GM21390 (cell line): Measurements from ENCODE around the gene COG1.
"Not testable (repeated sequence)": the region's sequence is repeated elsewhere in the genome, so short reads cannot be mapped to it uniquely, and the experiment has no call there.

Experiments used
- ATAC-seq: cut with Tn5 transposase; IDR thresholded peaks from one replicate; pipeline ENCODE4 v1.9.1; 2021; ENCODE audit not compliant: unreplicated experiment

COG1 gene, protein sequence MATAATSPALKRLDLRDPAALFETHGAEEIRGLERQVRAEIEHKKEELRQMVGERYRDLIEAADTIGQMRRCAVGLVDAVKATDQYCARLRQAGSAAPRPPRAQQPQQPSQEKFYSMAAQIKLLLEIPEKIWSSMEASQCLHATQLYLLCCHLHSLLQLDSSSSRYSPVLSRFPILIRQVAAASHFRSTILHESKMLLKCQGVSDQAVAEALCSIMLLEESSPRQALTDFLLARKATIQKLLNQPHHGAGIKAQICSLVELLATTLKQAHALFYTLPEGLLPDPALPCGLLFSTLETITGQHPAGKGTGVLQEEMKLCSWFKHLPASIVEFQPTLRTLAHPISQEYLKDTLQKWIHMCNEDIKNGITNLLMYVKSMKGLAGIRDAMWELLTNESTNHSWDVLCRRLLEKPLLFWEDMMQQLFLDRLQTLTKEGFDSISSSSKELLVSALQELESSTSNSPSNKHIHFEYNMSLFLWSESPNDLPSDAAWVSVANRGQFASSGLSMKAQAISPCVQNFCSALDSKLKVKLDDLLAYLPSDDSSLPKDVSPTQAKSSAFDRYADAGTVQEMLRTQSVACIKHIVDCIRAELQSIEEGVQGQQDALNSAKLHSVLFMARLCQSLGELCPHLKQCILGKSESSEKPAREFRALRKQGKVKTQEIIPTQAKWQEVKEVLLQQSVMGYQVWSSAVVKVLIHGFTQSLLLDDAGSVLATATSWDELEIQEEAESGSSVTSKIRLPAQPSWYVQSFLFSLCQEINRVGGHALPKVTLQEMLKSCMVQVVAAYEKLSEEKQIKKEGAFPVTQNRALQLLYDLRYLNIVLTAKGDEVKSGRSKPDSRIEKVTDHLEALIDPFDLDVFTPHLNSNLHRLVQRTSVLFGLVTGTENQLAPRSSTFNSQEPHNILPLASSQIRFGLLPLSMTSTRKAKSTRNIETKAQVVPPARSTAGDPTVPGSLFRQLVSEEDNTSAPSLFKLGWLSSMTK

DNA sequence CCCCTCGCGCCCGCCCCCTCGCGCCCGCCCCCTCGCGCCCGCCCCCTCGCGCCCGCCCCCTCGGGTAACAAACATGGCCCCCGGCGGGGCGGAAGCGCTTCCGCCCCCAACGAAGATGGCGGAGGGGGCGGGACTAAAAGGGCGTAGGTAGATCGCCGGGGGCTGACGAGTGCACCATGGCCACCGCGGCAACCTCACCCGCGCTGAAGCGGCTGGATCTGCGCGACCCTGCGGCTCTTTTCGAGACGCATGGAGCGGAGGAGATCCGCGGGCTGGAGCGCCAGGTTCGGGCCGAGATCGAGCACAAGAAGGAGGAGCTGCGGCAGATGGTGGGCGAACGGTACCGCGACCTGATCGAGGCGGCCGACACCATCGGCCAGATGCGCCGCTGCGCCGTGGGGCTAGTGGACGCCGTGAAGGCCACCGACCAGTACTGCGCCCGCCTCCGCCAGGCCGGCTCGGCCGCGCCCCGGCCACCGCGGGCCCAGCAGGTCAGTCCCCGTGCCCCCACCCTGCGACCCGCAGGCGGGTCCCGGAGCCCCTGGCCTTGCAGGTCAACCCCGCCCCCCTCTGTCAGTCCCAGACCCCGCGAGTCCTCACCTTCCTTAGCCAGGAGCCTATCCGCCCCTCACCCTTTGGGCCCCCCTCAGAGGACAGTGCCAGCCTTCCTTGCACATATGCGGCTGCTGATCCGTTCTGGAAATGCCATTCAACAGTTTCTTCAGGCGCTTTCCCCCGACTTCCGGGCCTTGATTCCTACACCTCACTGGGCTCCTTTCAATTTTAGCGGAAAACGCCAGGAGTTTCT lies at the start of gene COG1:
COG1 (plus strand) TSS at position 162 of the 808 bp plus-strand sequence; CDS start at position 177, 15 bp downstream.
- peak; percentile 70 for ATAC-seq

DNA sequence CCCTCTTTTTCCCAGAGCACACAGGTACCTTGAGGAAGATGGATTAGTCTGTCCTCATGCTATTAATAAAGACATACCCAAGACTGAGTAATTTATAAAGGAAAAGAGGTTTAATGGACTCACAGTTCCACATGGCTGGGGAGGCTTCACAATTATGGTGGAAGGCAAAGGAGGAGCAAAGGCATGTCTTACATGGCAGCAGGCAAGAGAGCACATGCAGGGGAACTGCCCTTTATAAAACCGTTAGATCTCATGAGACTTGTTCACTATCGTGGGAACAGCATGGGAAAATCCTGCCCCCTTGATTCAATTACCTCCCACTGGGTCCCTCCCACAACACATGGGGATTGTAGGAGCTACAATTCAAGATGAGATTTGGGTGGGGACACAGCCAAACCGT lies 48.6 kb upstream of the COG1 start:
- ATAC-seq = not testable (repeated sequence)

DNA sequence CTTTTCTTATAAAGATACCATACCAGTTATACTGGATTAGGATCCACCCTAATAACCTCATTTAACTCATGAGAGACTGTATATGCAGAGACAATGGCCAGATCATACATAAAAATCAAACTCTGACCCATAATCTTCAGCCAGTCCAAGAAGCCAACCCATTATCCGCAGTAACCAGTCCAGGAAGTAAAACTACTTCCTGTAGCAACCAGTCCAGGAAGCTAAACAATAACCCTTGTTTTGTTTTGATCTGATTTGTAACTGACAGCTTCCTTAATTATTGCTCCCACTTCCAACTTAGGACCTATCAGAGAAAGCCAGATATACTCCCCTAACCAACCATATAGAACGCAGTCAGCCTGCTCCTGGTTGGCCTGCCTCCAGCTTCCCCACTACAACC lies 47.2 kb upstream of the COG1 start:
- no peak for ATAC-seq

DNA sequence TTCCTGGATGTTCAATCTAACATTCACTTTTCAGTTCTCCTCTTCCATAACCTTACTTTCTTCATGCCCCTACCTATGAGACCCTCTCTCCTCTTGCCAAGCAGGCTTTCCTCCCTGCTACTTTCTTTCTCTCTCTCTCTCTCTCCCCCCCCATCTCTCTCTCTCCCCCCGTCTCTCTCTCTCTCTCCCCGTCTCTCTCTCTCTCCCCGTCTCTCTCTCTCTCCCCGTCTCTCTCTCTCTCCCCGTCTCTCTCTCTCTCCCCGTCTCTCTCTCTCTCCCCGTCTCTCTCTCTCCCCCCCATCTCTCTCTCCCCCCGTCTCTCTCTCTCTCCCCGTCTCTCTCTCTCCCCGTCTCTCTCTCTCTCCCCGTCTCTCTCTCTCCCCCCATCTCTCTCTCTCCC lies 45.1 kb upstream of the COG1 start:
- not testable (repeated sequence) for ATAC-seq

DNA sequence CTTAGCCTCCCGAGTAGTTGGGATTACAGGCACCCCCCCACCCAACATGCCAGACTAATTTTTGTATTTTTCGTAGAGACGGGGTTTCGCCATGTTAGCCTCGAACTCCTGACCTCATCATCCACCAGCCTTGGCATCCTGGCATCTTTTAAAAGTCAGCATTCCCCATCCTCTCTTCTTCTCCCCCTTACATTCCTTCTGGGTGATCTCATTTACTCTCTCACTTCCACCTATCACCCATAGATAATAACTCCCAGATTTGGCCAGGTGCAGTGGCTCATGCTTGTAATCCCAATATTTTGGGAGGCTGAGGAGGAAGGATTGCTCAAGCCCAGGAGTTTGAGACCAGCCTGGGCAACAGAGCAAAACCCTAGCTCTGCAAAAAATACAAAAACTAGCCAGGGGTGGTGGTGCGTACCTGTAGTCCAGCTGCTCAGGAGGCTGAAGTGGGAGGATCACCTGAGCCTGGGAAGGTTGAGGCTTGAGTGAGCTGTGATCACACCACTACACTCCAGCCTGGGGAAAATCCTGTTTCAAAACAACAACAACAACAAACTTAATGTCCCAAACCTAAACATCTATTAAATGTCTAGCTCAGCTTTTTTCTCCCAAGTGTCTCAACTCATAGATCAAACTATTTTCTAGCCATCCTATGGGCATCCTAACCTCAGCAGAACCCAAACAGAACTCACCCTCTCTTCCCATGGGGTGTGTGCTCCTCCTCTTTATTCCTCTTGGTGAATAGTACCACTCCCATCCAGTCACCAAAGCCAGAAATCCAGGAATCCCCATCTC lies 44.1 kb upstream of the COG1 start:
- ATAC-seq = no peak

DNA sequence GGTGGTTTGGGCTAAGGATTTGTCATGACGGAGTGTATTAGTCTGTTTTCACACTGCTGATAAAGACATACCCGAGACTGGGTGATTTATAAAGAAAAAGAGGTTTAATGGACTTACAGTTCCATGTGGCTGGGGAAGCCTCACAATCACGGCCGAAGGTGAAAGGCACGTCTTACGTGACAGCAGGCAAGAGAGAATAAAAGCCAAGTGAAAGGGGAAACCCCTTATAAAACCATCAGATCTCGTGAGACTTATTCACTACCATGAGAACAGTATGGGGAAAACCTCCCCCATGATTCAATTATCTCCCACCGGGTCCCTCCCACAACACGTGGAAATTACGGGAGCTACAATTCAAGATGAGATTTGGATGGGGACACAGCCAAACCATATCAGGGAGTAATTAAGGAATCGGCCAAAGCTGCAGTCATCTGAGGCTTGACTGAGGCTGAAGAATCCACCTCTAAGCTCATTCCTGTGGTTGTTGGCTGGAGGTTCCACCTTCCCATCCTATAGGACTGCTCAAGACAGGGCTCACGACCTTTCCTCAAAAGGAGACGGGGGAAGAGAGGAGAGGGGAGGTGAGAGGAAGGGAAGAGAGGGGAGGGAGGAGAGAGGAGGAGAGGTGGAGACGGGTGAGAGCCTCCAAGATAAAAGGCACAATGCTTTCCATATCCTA lies 42.1 kb upstream of the COG1 start:
- not testable (repeated sequence) for ATAC-seq

DNA sequence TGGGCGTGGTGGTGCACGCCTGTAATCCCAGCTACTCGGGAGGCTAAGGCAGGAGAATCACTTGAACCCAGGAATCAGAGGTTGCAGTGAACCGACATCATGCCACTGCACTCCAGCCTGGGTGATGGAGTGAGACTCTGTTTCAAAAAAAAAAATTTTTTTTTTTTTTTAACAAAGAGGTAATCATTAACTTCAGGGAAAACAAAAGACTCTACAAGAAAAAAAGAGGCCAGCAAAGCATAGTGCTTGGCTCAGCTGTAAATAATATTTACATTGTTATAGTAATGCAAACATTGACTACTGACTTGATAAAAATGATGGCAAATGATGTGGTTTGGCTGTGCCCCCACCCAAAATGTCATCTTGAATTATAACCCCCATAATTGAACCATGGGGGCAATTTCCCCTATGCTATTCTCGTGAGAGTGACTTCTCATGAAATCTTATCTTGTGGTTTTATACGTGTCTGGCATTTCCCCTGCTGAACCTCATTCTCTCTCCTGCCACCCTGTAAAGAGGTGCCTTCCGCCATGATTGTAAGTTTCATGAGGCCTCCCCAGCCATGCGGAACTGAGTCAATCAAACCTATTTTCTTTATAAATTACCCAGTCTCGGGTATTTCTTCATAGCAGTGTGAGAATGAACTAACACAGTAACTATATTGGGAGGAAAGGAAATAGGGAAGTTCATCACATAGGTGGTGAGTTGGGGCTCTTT lies 40.8 kb upstream of the COG1 start:
- ATAC-seq = no peak

DNA sequence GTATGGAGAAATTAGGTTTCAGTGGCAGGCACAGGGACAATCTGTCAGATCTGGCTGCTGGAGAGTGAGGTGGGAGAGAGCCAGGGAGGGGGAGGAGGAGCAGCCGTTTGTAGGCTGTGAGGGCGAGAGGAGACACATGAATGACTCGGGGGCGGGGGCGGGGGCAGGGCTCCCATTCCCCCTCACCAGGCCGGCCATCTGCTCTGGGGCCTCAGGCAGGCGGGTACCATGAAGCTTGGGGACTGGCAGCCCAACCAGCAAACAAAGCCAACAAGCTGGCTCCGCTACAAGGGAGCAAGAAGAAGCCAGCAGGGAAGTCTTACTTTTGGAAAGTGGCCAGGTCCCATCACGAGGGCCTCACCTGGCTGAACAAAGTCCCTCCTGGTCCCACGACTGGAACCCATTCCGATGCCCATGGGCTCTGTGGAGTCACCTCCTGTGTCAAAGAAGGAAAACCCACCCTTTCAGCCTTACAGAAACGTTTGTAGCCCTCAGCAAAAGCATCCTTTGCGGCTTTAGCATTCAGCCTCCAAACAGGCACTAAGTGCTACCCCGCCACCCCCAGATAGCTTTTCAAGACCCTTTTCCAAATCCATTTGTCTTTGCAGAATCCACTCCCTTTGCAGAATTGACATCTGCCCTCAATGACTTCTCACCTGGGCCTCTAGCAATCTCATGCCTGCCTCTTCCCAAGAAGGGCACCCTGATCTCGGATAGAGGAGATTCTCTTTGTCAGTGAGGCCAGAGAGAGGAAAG lies 37.3 kb upstream of the COG1 start:
- ATAC-seq = no peak

DNA sequence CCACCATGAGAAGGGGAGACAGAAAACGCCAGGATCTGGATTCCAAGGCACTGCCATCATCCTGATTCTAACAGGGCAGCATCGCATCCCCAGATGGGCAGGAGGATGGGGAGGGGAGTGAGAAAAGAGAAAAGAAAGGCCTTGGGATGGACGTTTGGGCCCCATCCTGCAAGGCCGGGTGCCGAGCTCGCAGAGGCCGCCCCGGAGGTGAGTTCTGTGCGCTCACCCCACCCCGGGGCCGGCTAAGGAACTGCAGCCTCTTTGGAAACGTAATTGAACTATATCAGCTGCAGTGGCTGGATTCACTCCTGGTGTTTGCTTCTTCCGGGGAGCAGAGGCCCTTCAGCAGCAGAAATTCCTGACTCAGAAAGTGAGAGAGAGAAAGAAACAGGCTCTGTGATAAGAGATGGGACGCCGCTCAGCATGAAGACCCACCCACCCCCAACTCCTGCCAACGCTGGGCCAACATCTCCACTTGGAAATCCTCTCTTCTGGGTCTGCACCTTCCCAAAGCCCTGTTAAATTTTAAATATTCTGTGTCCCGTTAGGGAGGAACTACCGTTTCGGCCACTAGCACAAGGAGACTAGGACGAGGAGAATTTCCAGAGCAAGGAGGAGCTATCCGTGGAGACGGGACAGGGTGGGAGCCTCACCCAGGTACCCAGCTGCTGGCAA lies 36.6 kb upstream of the COG1 start:
- ATAC-seq = peak; percentile 74

DNA sequence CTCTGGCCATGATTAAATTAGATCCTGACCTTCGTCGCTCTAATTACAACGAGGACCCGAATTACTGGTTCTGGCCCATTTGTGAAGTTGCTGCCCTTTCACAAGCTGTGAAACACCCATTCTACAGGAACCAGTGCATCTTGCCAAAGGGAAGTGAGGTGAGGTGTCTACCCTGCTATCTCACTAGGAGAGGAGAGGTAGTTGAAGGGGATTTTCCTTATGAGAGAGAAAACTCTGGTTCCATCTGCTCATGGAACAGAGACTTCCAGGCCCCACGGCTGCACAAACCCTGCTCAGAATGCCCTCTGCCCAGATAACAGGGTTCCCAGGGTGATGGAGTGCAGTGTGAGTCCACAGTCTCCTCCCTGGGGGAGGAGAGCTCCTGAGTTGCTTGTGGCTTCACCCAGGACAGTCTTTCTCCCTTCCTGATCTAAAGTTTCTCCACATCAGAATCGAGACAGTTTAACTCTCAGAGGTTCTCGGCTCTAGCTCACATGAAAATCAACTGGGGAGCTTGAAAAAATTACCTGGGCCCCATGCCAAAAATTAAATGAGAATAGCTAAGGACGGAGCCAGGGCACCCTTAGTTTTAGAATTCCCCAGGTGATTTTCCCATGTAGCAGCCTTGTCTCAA lies 35.9 kb upstream of the COG1 start:
- no peak for ATAC-seq

DNA sequence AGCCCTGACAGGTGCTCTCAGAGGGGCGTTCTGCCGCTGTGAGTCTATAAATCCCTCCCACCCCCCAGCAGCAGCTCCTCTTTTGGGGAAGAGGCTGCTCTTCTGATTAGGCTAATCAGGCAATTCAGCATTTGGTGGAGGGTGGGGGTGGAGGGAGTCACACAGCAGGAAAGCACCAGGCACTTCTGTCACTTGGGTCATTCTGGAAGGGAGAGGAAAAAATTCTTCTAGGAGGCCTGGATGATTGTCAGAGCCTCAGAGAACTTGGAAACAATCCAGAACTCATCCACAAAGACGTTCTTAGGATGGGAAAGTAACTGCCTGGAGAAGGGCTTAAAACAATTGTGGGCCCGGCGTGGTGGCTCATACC lies 35.3 kb upstream of the COG1 start:
- ATAC-seq = no peak

DNA sequence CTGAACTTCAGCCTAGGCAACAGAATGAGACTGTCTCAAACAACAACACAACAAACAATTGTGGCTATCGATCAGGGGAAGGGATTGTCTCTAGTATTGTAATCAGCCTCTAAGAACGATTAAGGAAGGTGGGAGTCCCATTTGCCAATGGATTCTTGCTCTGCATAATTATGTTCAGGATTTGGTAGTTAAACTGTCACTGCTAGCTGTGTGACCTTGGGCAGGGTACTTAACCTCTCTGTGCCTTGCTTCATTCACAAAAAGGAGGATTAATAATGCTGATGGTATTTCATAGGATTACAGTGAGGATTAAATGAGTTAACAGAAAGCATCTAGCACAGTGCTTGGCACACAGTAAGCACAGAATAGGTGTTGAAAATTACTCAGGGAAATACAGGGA lies 34.7 kb upstream of the COG1 start:
- ATAC-seq = no peak

DNA sequence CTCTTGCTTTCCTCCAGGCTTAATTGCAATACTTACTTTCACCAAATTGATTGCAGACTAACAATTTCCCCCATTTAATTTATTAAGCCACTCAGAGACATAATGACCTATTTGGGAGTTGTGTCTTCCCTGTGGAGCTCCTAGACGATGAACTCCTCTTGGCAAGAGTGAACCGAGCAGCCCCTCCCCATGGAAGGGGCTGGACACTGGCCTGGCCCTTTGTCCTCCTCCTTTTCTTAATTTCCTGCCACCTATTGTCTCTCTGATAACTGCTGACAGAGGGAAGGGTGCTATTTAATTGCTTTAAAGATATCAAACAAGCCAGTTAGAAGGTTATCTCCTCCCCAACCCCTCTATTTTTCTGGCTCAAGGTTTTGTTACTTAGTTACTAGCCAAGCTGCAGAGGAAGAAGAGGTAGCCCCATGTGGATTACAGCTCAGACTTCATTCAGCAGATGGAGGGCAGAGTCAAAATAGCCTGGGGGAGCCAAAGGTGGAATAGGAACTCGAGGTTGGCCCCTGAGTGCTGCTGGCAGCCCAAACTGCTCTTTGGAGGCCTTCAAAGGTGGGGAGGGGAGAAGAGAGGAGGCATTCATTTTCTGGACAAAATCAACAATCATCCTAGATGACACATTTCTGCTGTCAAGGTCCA lies 31.8 kb upstream of the COG1 start:
- ATAC-seq = no peak

DNA sequence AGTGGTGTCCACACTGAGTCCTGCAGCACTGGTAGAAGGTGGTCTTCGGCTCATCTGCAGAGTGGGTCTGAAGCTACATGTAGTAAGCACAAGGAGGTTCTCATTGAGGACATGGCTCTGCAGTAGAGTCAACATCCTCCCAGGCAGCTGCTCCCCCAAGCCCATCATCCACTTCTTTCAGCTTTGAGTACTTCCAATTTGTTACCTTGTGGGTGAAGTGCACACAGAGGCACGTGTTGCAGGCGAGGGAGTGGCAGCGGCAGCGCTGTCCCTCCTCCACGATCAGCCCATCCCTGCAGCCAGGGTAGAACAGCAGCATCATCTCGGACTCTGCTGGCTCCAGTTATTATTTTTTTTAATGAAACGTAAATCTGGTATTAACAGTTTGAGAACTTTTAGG lies 29.8 kb upstream of the COG1 start:
- ATAC-seq = no peak

DNA sequence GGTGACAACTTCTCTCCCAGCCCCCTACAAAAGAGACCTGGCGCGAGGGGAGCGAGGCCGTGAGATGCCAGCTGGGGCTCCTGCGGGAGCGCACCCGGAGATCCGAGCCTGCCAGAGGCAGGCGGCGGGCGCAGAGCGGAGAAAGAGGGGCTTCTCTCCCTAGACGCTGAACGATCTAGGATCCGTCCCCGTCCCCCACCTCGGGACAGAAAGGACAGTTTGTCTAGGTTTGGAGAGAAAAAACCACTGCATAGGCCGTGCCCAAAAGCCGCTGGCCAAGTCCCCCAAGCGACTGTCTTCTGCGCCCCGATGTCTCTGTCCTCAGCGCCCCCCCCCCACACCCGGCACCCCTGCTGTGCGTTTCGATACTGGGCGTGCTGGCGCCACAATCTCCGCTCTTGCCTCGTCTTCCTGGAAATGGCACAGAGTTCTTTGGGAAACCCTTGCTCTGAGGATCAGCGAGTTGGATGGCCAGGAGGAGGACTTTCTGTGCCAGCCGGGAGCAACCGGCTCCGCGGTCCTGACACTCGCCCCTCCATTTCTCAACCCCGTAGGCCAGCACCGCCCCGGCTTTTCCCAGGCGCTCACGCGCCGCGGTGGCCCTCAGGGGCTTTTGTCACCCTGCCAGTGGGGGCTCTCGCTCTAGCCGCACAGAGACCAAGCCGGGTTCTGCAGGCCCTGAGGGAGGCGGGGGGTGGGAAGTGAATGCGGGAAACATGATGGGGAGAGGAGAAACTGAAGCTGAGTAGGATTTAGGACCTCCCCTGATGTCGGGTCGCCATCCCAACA lies 27.0 kb upstream of the COG1 start:
- ATAC-seq = no peak
